WTC11 (cell line): ENCODE results near the gene JAKMIP1. TPM values are rescaled to one million over a fixed set of nuclear protein-coding genes. Genes with fewer than 3 reads are reported as not detected.

Source experiments
- ATAC-seq: fragments of 200-7000 bp; cut with Tn5 transposase; 2 replicates; pipeline ENCODE4 v1.10.0; 2021; ENCODE audit warnings: mild to moderate bottlenecking, moderate library complexity
- CTCF ChIA-PET: fragments of 300-600 bp; sonication (Branson Sonifier 250); formaldehyde crosslinking; loops from one replicate; lab custom pipeline; 2021; ENCODE audit warnings: antibody characterized with exemption; lab: Charles Lee
- POLR2A ChIA-PET: fragments of 350-600 bp; sonication (Branson Sonifier 250); formaldehyde crosslinking; loops from one replicate; lab custom pipeline; 2021; ENCODE audit warnings: antibody characterized with exemption; lab: Charles Lee
- DNase-seq: peaks from one replicate; pipeline ENCODE4 v3.0.0; 2021; ENCODE audit warnings: low spot score
- H3K27ac Mint-ChIP-seq: 2 replicates; pipeline ENCODE4 v1.8.0; 2021; ENCODE audit warnings: mixed read lengths
- H3K27me3 Mint-ChIP-seq: 2 replicates; pipeline ENCODE4 v1.8.0; 2021; ENCODE audit warnings: low read depth, mild to moderate bottlenecking, moderate library complexity, mixed read lengths
- H3K36me3 Mint-ChIP-seq: 2 replicates; pipeline ENCODE4 v1.8.0; 2021; ENCODE audit warnings: mixed read lengths
- H3K4me1 Mint-ChIP-seq: 2 replicates; pipeline ENCODE4 v1.8.0; 2022; ENCODE audit warnings: mixed read lengths
- H3K4me3 Mint-ChIP-seq: 2 replicates; pipeline ENCODE4 v1.8.0; 2021; ENCODE audit warnings: mild to moderate bottlenecking, moderate library complexity, mixed read lengths
- H3K9me3 Mint-ChIP-seq: 2 replicates; pipeline ENCODE4 v1.8.0; 2021; ENCODE audit warnings: mixed read lengths
- AFF4 ChIP-seq: sonication (generic); formaldehyde crosslinking; IDR thresholded peaks from 2 replicates; pipeline ENCODE4 v1.8.1; 2023; ENCODE audit warnings: mild to moderate bottlenecking, missing genetic modification reagents, borderline replicate concordance
- ATF2 ChIP-seq: sonication (generic); formaldehyde crosslinking; IDR thresholded peaks from 2 replicates; pipeline ENCODE4 v1.8.1; 2022; ENCODE audit warnings: low read depth, missing genetic modification reagents, borderline replicate concordance
- ATF6 ChIP-seq: sonication (generic); formaldehyde crosslinking; IDR thresholded peaks from 2 replicates; pipeline ENCODE4 v1.8.1; 2023; ENCODE audit warnings: mild to moderate bottlenecking, missing genetic modification reagents
- CDX4 ChIP-seq: fragments of 250-450 bp; sonication (Bioruptor Pico); IDR thresholded peaks from 2 replicates; pipeline ENCODE4 v1.9.0; 2021; ENCODE audit warnings: moderate library complexity, mild to moderate bottlenecking, inconsistent platforms, borderline replicate concordance
- E2F4 ChIP-seq: sonication (generic); formaldehyde crosslinking; IDR thresholded peaks from 2 replicates; pipeline ENCODE4 v1.8.1; 2022; ENCODE audit warnings: low read depth, mild to moderate bottlenecking, moderate library complexity, missing genetic modification reagents, borderline replicate concordance
- ELF4 ChIP-seq: sonication (generic); formaldehyde crosslinking; IDR thresholded peaks from 2 replicates; pipeline ENCODE4 v1.8.1; 2022; ENCODE audit warnings: low read depth, mild to moderate bottlenecking, moderate library complexity, missing genetic modification reagents
- HMGA2 ChIP-seq: fragments of 250-450 bp; sonication (Bioruptor Pico); IDR thresholded peaks from 2 replicates; pipeline ENCODE4 v1.4.0; 2021; ENCODE audit warnings: mild to moderate bottlenecking, moderate library complexity
- HMGXB4 ChIP-seq: sonication (generic); formaldehyde crosslinking; IDR thresholded peaks from 2 replicates; pipeline ENCODE4 v1.8.1; 2023; ENCODE audit warnings: mild to moderate bottlenecking, moderate library complexity, missing genetic modification reagents
- MLX ChIP-seq: sonication (generic); formaldehyde crosslinking; IDR thresholded peaks from 2 replicates; pipeline ENCODE4 v1.8.1; 2023; ENCODE audit warnings: mild to moderate bottlenecking, missing genetic modification reagents, moderate library complexity
- NFYB ChIP-seq: sonication (generic); formaldehyde crosslinking; conservative IDR thresholded peaks from 2 replicates; pipeline ENCODE4 v1.8.0; 2022; ENCODE audit warnings: low read depth, missing genetic modification reagents
- NR1H2 ChIP-seq: sonication (generic); formaldehyde crosslinking; IDR thresholded peaks from 2 replicates; pipeline ENCODE4 v1.9.0; 2021; ENCODE audit warnings: mild to moderate bottlenecking, moderate library complexity, missing genetic modification reagents
- NR3C1 ChIP-seq: sonication (generic); formaldehyde crosslinking; conservative IDR thresholded peaks from 2 replicates; pipeline ENCODE4 v1.8.1; 2023; ENCODE audit warnings: low read depth, mild to moderate bottlenecking, missing genetic modification reagents
- PRDM15 ChIP-seq: sonication (generic); formaldehyde crosslinking; IDR thresholded peaks from 2 replicates; pipeline ENCODE4 v1.8.0; 2022; ENCODE audit warnings: missing genetic modification reagents
- SOX15 ChIP-seq: fragments of 250-450 bp; sonication (Bioruptor Pico); IDR thresholded peaks from 2 replicates; pipeline ENCODE4 v1.9.0; 2021; ENCODE audit warnings: mild to moderate bottlenecking
- ZNF138 ChIP-seq: sonication (generic); formaldehyde crosslinking; conservative IDR thresholded peaks from 2 replicates; pipeline ENCODE4 v1.8.1; 2022; ENCODE audit warnings: mild to moderate bottlenecking, moderate library complexity, missing genetic modification reagents
- ZNF317 ChIP-seq: sonication (generic); formaldehyde crosslinking; IDR thresholded peaks from 2 replicates; pipeline ENCODE4 v1.8.1; 2023; ENCODE audit warnings: low read depth, mild to moderate bottlenecking, moderate library complexity, missing genetic modification reagents, borderline replicate concordance
- ZNF423 ChIP-seq: fragments of 250-450 bp; sonication (Bioruptor Pico); IDR thresholded peaks from 2 replicates; pipeline ENCODE4 v2.1.2; 2022; ENCODE audit warnings: mild to moderate bottlenecking, moderate library complexity
- total RNA-seq: library from RNA; stranded (reverse); gene quantifications from 3 replicates; pipeline ENCODE4 v1.2.3, GENCODE V29; 2021

Gene JAKMIP1
- total RNA-seq, 1 experiment from 2014 or later = 4.0 TPM

GRCh38 chr4:5989236-5990225, 210.8 kb downstream of the JAKMIP1 start (continued):
- TF ChIP-seq PRDM15 (CRISPR knock-in tag) (no peak), HMGA2 (CRISPR knock-in tag) (no peak), ZNF423 (no peak), MLX (CRISPR knock-in tag) (no peak), NFYB (CRISPR knock-in tag) (no peak), ATF6 (CRISPR knock-in tag) (no peak), NR1H2 (no peak), AFF4 (no peak)

GRCh38 chr4:5988086-5988845, 212.1 kb downstream of the JAKMIP1 start:
- no peak overlapping the region for H3K4me3 Mint-ChIP-seq
- no peak overlapping the region for H3K27ac Mint-ChIP-seq
- peaks cover 27% of the 10 kb centered on the region for H3K27me3 Mint-ChIP-seq
- H3K4me1 Mint-ChIP-seq = no peaks in the 10 kb centered on the region
- DNase-seq (no peak), ATAC-seq (no peak)
- ChIA-PET CTCF (interaction anchor here (1.0 to 3.4 kb wide), 5 partner anchors 8 to 26 kb away, joined by 3 to 15 read pairs (median 4); no protein-coding TSS in a partner anchor), POLR2A (no interaction called here)
- peaks cover 23% of the 10 kb centered on the region for H3K9me3 Mint-ChIP-seq
- H3K36me3 Mint-ChIP-seq = peaks cover 17% of the 10 kb centered on the region
- TF ChIP-seq NR3C1 (CRISPR knock-in tag) (no peak), SOX15 (CRISPR knock-in tag) (no peak), E2F4 (no peak), ELF4 (no peak), HMGXB4 (no peak), HMGA2 (CRISPR knock-in tag) (no peak), CDX4 (CRISPR knock-in tag) (no peak), ZNF138 (CRISPR knock-in tag) (no peak), ATF2 (CRISPR knock-in tag) (no peak), ZNF317 (no peak)
